Astrocyte of the cerebellum (primary cell): Measurements from ENCODE around the gene TP53RK.
"Not testable (repeated sequence)": the region's sequence is repeated elsewhere in the genome, so short reads cannot be mapped to it uniquely, and the experiment has no call there.

Source experiments
- DNase-seq: peaks from one replicate; pipeline ENCODE4 v3.0.0-alpha.2; 2011; ENCODE audit warnings: low read depth
- H3K4me3 ChIP-seq: 2 replicates; pipeline ENCODE4 v1.5.1; 2011; ENCODE audit warnings: mild to moderate bottlenecking, low read depth, low read length, moderate library complexity
- CTCF ChIP-seq: IDR thresholded peaks from 2 replicates; pipeline ENCODE4 v1.5.1; 2012; ENCODE audit warnings: low read length, low read depth, moderate library complexity, mild to moderate bottlenecking; ENCODE audit errors: missing control alignments
- in situ Hi-C: cut with HindIII; loops from 2 replicates; pipeline ENCODE4 v1.10.0; 2017; ENCODE audit warnings: low sequenced_read_pairs

The TP53RK gene

GRCh38 chr20:46681032-46681854 lies 8.0 kb downstream of the TP53RK start:
- TF ChIP-seq CTCF = peak; percentile 75
- DNase-seq = no peak

GRCh38 chr20:46680684-46681031 lies 8.6 kb downstream of the TP53RK start:
- DNase-seq = no peak
- TF ChIP-seq CTCF = no peak
- no peak overlapping the region for H3K4me3 ChIP-seq
- in situ Hi-C loops = no loop called here

More at GRCh38 chr20:46681032-46681854, 8.0 kb downstream of the TP53RK start:
- H3K4me3 ChIP-seq = no peak overlapping the region
- in situ Hi-C loops = no loop called here

GRCh38 chr20:46678516-46678915 lies 10.7 kb downstream of the TP53RK start:
- DNase-seq = no peak
- in situ Hi-C loops = no loop called here
- no peak overlapping the region for H3K4me3 ChIP-seq
- TF ChIP-seq CTCF = no peak

- no peak overlapping the region for H3K4me3 ChIP-seq
- TF ChIP-seq CTCF = no peak
- in situ Hi-C loops = no loop called here
- no peak for DNase-seq
Measured at GRCh38 chr20:46677608-46678007, 11.6 kb downstream of the TP53RK start.

- DNase-seq, in situ Hi-C loops, H3K4me3 ChIP-seq: not testable (repeated sequence)
Measured at GRCh38 chr20:46676649-46677316, 12.5 kb downstream of the TP53RK start.

- in situ Hi-C loops = no loop called here
- no peak overlapping the region for H3K4me3 ChIP-seq
- no peak for DNase-seq
- no peak for TF ChIP-seq CTCF
Measured at GRCh38 chr20:46674253-46675083, 14.8 kb downstream of the TP53RK start.
